SU-DHL-6 (cell line): ENCODE data around the gene NR1D1.
A peak's percentile ranks its signal among the peaks of the same experiment; 100 is the strongest.

ENCODE experiments used
- H2AFZ ChIP-seq: fragments of 200-600 bp; sonication (generic); 2 replicates; pipeline ENCODE4 v1.6.1; 2014; ENCODE audit warnings: low read depth, mild to moderate bottlenecking, moderate library complexity, mixed read lengths, antibody characterized with exemption, low read length; ENCODE audit not compliant: severe bottlenecking
- H3F3A ChIP-seq: fragments of 200-600 bp; shearing (Covaris generic); 2 replicates; pipeline ENCODE4 v1.6.0; 2016; ENCODE audit warnings: antibody characterized with exemption, mild to moderate bottlenecking; ENCODE audit not compliant: insufficient read depth
- H3K27ac ChIP-seq: fragments of 200-600 bp; sonication (generic); 2 replicates; pipeline ENCODE4 v1.5.1; 2016; ENCODE audit warnings: low read depth, mild to moderate bottlenecking, low read length, moderate library complexity, mixed read lengths
- H3K27me3 ChIP-seq: fragments of 200-600 bp; sonication (generic), shearing (Covaris generic); 2 replicates; pipeline ENCODE4 v1.6.0; 2014; ENCODE audit warnings: mild to moderate bottlenecking, low read length
- H3K36me3 ChIP-seq: fragments of 200-600 bp; sonication (generic); 2 replicates; pipeline ENCODE4 v1.6.1; 2014; ENCODE audit warnings: mild to moderate bottlenecking, low read length, mixed read lengths
- H3K4me2 ChIP-seq: fragments of 300-600, 200-600 bp; shearing (Covaris generic), sonication (generic); 2 replicates; pipeline ENCODE4 v1.6.0; 2014; ENCODE audit warnings: low read length, low read depth, mild to moderate bottlenecking; ENCODE audit not compliant: poor library complexity, severe bottlenecking
- H3K4me3 ChIP-seq: fragments of 200-600 bp; sonication (generic); 2 replicates; pipeline ENCODE4 v1.5.1; 2014; ENCODE audit warnings: antibody characterized with exemption, low read length, mild to moderate bottlenecking, mixed read lengths; ENCODE audit not compliant: insufficient read depth, poor library complexity, severe bottlenecking
- H3K79me2 ChIP-seq: fragments of 200-600 bp; sonication (generic); 2 replicates; pipeline ENCODE4 v1.6.1; 2014; ENCODE audit warnings: mild to moderate bottlenecking, low read length, moderate library complexity; ENCODE audit not compliant: insufficient read depth
- H3K9ac ChIP-seq: fragments of 200-600 bp; sonication (generic); 2 replicates; pipeline ENCODE4 v1.7.0; 2014; ENCODE audit warnings: mild to moderate bottlenecking, low read length
- H3K9me2 ChIP-seq: fragments of 200-600 bp; sonication (generic); replicated peaks from 2 replicates; pipeline ENCODE4 v1.6.1; 2014; ENCODE audit warnings: low read length; ENCODE audit not compliant: insufficient read depth
- H3K9me3 ChIP-seq: fragments of 200-600 bp; sonication (generic); 2 replicates; pipeline ENCODE4 v1.6.1; 2014; ENCODE audit warnings: low read length, mixed read lengths; ENCODE audit not compliant: insufficient read depth
- H4K20me1 ChIP-seq: fragments of 200-600 bp; sonication (generic); 2 replicates; pipeline ENCODE4 v1.6.1; 2014; ENCODE audit warnings: low read depth, mild to moderate bottlenecking, antibody characterized with exemption, low read length, moderate library complexity, mixed read lengths
- CTCF ChIP-seq: fragments of 200-600 bp; sonication (generic); IDR thresholded peaks from one replicate; pipeline ENCODE4 v1.5.1; 2017; ENCODE audit warnings: antibody characterized with exemption, mild to moderate bottlenecking, low read length, moderate library complexity; ENCODE audit not compliant: insufficient read depth, poor library complexity, severe bottlenecking
- EZH2phosphoT487 ChIP-seq: fragments of 200-600 bp; sonication (generic), shearing (Covaris generic); conservative IDR thresholded peaks from 2 replicates; pipeline ENCODE4 v1.6.1; 2018; ENCODE audit warnings: mild to moderate bottlenecking, antibody characterized with exemption, low read length, moderate library complexity, mixed read lengths

Gene NR1D1

GRCh38 chr17:40064971-40065768 is 35.2 kb downstream of the NR1D1 start:
- Histone ChIP-seq H3K9ac (no peak overlapping the region), H3K9me3 (no peaks in the 10 kb centered on the region), H3F3A (no peaks in the 10 kb centered on the region), H3K4me2 (no peak overlapping the region), H4K20me1 (no peaks in the 10 kb centered on the region), H3K36me3 (no peaks in the 10 kb centered on the region), H2AFZ (no peak overlapping the region), H3K27me3 (no peaks in the 10 kb centered on the region), H3K4me3 (no peak overlapping the region), H3K9me2 (no peaks in the 10 kb centered on the region), H3K27ac (no peak overlapping the region), H3K79me2 (no peaks in the 10 kb centered on the region)
- no peak for TF ChIP-seq CTCF
- no peak for TF ChIP-seq EZH2phosphoT487

- no peaks in the 10 kb centered on the region for H3K79me2 ChIP-seq
- no peaks in the 10 kb centered on the region for H3K9me3 ChIP-seq
- H3F3A ChIP-seq = no peaks in the 10 kb centered on the region
- H3K9ac ChIP-seq = no peak overlapping the region
- no peak overlapping the region for H3K27ac ChIP-seq
- H3K36me3 ChIP-seq = no peaks in the 10 kb centered on the region
- TF ChIP-seq EZH2phosphoT487 (no peak), CTCF (no peak)
- H3K4me2 ChIP-seq = no peak overlapping the region
- H3K27me3 ChIP-seq = no peaks in the 10 kb centered on the region
- no peak overlapping the region for H2AFZ ChIP-seq
- no peaks in the 10 kb centered on the region for H3K9me2 ChIP-seq
- no peak overlapping the region for H3K4me3 ChIP-seq
- H4K20me1 ChIP-seq = no peaks in the 10 kb centered on the region
Observed at GRCh38 chr17:40063901-40064531, 36.4 kb downstream of the NR1D1 start.

- Histone ChIP-seq H3K4me2 (peak overlapping the region; percentile 77), H3K27me3 (no peaks in the 10 kb centered on the region), H3K79me2 (no peaks in the 10 kb centered on the region), H3K9me3 (no peaks in the 10 kb centered on the region), H3K4me3 (peak overlapping the region; percentile 69), H2AFZ (peak overlapping the region; percentile 88), H3F3A (no peaks in the 10 kb centered on the region), H3K9ac (peak overlapping the region; percentile 59), H3K9me2 (no peaks in the 10 kb centered on the region), H3K27ac (no peak overlapping the region), H4K20me1 (no peaks in the 10 kb centered on the region), H3K36me3 (no peaks in the 10 kb centered on the region)
- TF ChIP-seq CTCF (no peak), EZH2phosphoT487 (no peak)
Observed at GRCh38 chr17:40063187-40063771, 37.1 kb downstream of the NR1D1 start.
